ENCODE results near the gene PLEKHA5.
"Not testable (repeated sequence)": the region's sequence is repeated elsewhere in the genome, so short reads cannot be mapped to it uniquely, and the experiment has no call there.

The PLEKHA5 gene

GRCh38 chr12:19129486-19130223, at the start of gene PLEKHA5:
Gene PLEKHA5 (plus strand): TSS chr12:19129733. CDS start chr12:19129800, 67 bp downstream.
- peak within 1 kb of the TSS; percentile 82 for H3K4me3 ChIP-seq (ENCODE audit: low read depth, low read length)
- H3K9ac ChIP-seq (ENCODE audit: low read depth, low read length): peak within 1 kb of the TSS; percentile 72
- peaks cover 34% of the 10 kb centered on the region for H3K4me1 ChIP-seq (ENCODE audit: control insufficient read depth, insufficient read depth, low read length)
- peaks cover 14% of the 10 kb centered on the region for H3K9me3 ChIP-seq (ENCODE audit: control insufficient read depth, insufficient read depth, low read length)
- H3K27me3 ChIP-seq (ENCODE audit: control insufficient read depth, insufficient read depth, low read length): no peaks in the 10 kb centered on the region
- peak within 1 kb of the TSS; percentile 93 for H3K27ac ChIP-seq (ENCODE audit: low read depth, low read length)
- H3K36me3 ChIP-seq (ENCODE audit: control insufficient read depth, insufficient read depth, low read length): peaks cover 26% of the 10 kb centered on the region

GRCh38 chr12:19080918-19081317, 48.6 kb upstream of the PLEKHA5 start:
- no peak overlapping the region for H3K4me3 ChIP-seq (ENCODE audit: low read depth, low read length)
- H3K9me3 ChIP-seq (ENCODE audit: control insufficient read depth, insufficient read depth, low read length): no peaks in the 10 kb centered on the region
- H3K27ac ChIP-seq (ENCODE audit: low read depth, low read length): no peak overlapping the region
- H3K9ac ChIP-seq (ENCODE audit: low read depth, low read length): no peak overlapping the region
- no peaks in the 10 kb centered on the region for H3K36me3 ChIP-seq (ENCODE audit: control insufficient read depth, insufficient read depth, low read length)
- H3K4me1 ChIP-seq (ENCODE audit: control insufficient read depth, insufficient read depth, low read length): no peaks in the 10 kb centered on the region
- H3K27me3 ChIP-seq (ENCODE audit: control insufficient read depth, insufficient read depth, low read length): no peaks in the 10 kb centered on the region

- Histone ChIP-seq H3K9ac (ENCODE audit: low read depth, low read length) (no peak overlapping the region), H3K27ac (ENCODE audit: low read depth, low read length) (no peak overlapping the region), H3K4me3 (ENCODE audit: low read depth, low read length) (no peak overlapping the region)
Measured at GRCh38 chr12:19082365-19082911, 47.1 kb upstream of the PLEKHA5 start.

GRCh38 chr12:19084547-19084946, 45.0 kb upstream of the PLEKHA5 start:
- H3K9me3 ChIP-seq (ENCODE audit: control insufficient read depth, insufficient read depth, low read length): no peaks in the 10 kb centered on the region
- H3K9ac ChIP-seq (ENCODE audit: low read depth, low read length): no peak overlapping the region

More at GRCh38 chr12:19082365-19082911, 47.1 kb upstream of the PLEKHA5 start:
- no peaks in the 10 kb centered on the region for H3K4me1 ChIP-seq (ENCODE audit: control insufficient read depth, insufficient read depth, low read length)
- H3K27me3 ChIP-seq (ENCODE audit: control insufficient read depth, insufficient read depth, low read length): no peaks in the 10 kb centered on the region
- no peaks in the 10 kb centered on the region for H3K9me3 ChIP-seq (ENCODE audit: control insufficient read depth, insufficient read depth, low read length)
- no peaks in the 10 kb centered on the region for H3K36me3 ChIP-seq (ENCODE audit: control insufficient read depth, insufficient read depth, low read length)

GRCh38 chr12:19085090-19085489, 44.4 kb upstream of the PLEKHA5 start:
- no peak overlapping the region for H3K27ac ChIP-seq (ENCODE audit: low read depth, low read length)
- H3K4me1 ChIP-seq (ENCODE audit: control insufficient read depth, insufficient read depth, low read length): no peaks in the 10 kb centered on the region
- no peaks in the 10 kb centered on the region for H3K27me3 ChIP-seq (ENCODE audit: control insufficient read depth, insufficient read depth, low read length)
- H3K36me3 ChIP-seq (ENCODE audit: control insufficient read depth, insufficient read depth, low read length): no peaks in the 10 kb centered on the region
- H3K9me3 ChIP-seq (ENCODE audit: control insufficient read depth, insufficient read depth, low read length): no peaks in the 10 kb centered on the region
- no peak overlapping the region for H3K9ac ChIP-seq (ENCODE audit: low read depth, low read length)
- H3K4me3 ChIP-seq (ENCODE audit: low read depth, low read length): no peak overlapping the region

More at GRCh38 chr12:19084547-19084946, 45.0 kb upstream of the PLEKHA5 start:
- H3K4me3 ChIP-seq (ENCODE audit: low read depth, low read length): no peak overlapping the region
- H3K27me3 ChIP-seq (ENCODE audit: control insufficient read depth, insufficient read depth, low read length): no peaks in the 10 kb centered on the region
- no peak overlapping the region for H3K27ac ChIP-seq (ENCODE audit: low read depth, low read length)
- no peaks in the 10 kb centered on the region for H3K4me1 ChIP-seq (ENCODE audit: control insufficient read depth, insufficient read depth, low read length)
- no peaks in the 10 kb centered on the region for H3K36me3 ChIP-seq (ENCODE audit: control insufficient read depth, insufficient read depth, low read length)

- Histone ChIP-seq H3K27ac (ENCODE audit: low read depth, low read length) (no peak overlapping the region), H3K4me1 (ENCODE audit: control insufficient read depth, insufficient read depth, low read length) (no peaks in the 10 kb centered on the region), H3K27me3 (ENCODE audit: control insufficient read depth, insufficient read depth, low read length) (no peaks in the 10 kb centered on the region), H3K9ac (ENCODE audit: low read depth, low read length) (no peak overlapping the region), H3K36me3 (ENCODE audit: control insufficient read depth, insufficient read depth, low read length) (no peaks in the 10 kb centered on the region), H3K4me3 (ENCODE audit: low read depth, low read length) (no peak overlapping the region), H3K9me3 (ENCODE audit: control insufficient read depth, insufficient read depth, low read length) (no peaks in the 10 kb centered on the region)
Measured at GRCh38 chr12:19088606-19089005, 40.9 kb upstream of the PLEKHA5 start.

- not testable (repeated sequence) for H3K27ac ChIP-seq (ENCODE audit: low read depth, low read length); H3K27me3 ChIP-seq (ENCODE audit: control insufficient read depth, insufficient read depth, low read length); H3K36me3 ChIP-seq (ENCODE audit: control insufficient read depth, insufficient read depth, low read length)
Measured at GRCh38 chr12:19092482-19092881, 37.1 kb upstream of the PLEKHA5 start.

GRCh38 chr12:19093218-19093617, 36.3 kb upstream of the PLEKHA5 start:
- H3K27me3 ChIP-seq (ENCODE audit: control insufficient read depth, insufficient read depth, low read length): no peaks in the 10 kb centered on the region
- H3K9me3 ChIP-seq (ENCODE audit: control insufficient read depth, insufficient read depth, low read length): no peaks in the 10 kb centered on the region
- no peak overlapping the region for H3K4me3 ChIP-seq (ENCODE audit: low read depth, low read length)
- no peak overlapping the region for H3K9ac ChIP-seq (ENCODE audit: low read depth, low read length)
- H3K27ac ChIP-seq (ENCODE audit: low read depth, low read length): no peak overlapping the region
- no peaks in the 10 kb centered on the region for H3K4me1 ChIP-seq (ENCODE audit: control insufficient read depth, insufficient read depth, low read length)
- no peaks in the 10 kb centered on the region for H3K36me3 ChIP-seq (ENCODE audit: control insufficient read depth, insufficient read depth, low read length)

More at GRCh38 chr12:19092482-19092881, 37.1 kb upstream of the PLEKHA5 start:
- not testable (repeated sequence) for H3K4me1 ChIP-seq (ENCODE audit: control insufficient read depth, insufficient read depth, low read length); H3K9me3 ChIP-seq (ENCODE audit: control insufficient read depth, insufficient read depth, low read length); H3K9ac ChIP-seq (ENCODE audit: low read depth, low read length); H3K4me3 ChIP-seq (ENCODE audit: low read depth, low read length)

GRCh38 chr12:19095331-19095730, 34.2 kb upstream of the PLEKHA5 start:
- Histone ChIP-seq H3K4me3 (ENCODE audit: low read depth, low read length) (no peak overlapping the region), H3K36me3 (ENCODE audit: control insufficient read depth, insufficient read depth, low read length) (no peaks in the 10 kb centered on the region), H3K9ac (ENCODE audit: low read depth, low read length) (no peak overlapping the region), H3K27ac (ENCODE audit: low read depth, low read length) (no peak overlapping the region), H3K9me3 (ENCODE audit: control insufficient read depth, insufficient read depth, low read length) (no peaks in the 10 kb centered on the region), H3K27me3 (ENCODE audit: control insufficient read depth, insufficient read depth, low read length) (no peaks in the 10 kb centered on the region), H3K4me1 (ENCODE audit: control insufficient read depth, insufficient read depth, low read length) (no peaks in the 10 kb centered on the region)

GRCh38 chr12:19095756-19096480, 33.6 kb upstream of the PLEKHA5 start:
- H3K9me3 ChIP-seq (ENCODE audit: control insufficient read depth, insufficient read depth, low read length): no peaks in the 10 kb centered on the region
- H3K4me1 ChIP-seq (ENCODE audit: control insufficient read depth, insufficient read depth, low read length): no peaks in the 10 kb centered on the region
- no peak overlapping the region for H3K27ac ChIP-seq (ENCODE audit: low read depth, low read length)
- no peak overlapping the region for H3K9ac ChIP-seq (ENCODE audit: low read depth, low read length)
- H3K4me3 ChIP-seq (ENCODE audit: low read depth, low read length): no peak overlapping the region
- no peaks in the 10 kb centered on the region for H3K36me3 ChIP-seq (ENCODE audit: control insufficient read depth, insufficient read depth, low read length)
- no peaks in the 10 kb centered on the region for H3K27me3 ChIP-seq (ENCODE audit: control insufficient read depth, insufficient read depth, low read length)

GRCh38 chr12:19105463-19105862, 24.1 kb upstream of the PLEKHA5 start:
- Histone ChIP-seq H3K9ac (ENCODE audit: low read depth, low read length) (no peak overlapping the region), H3K4me1 (ENCODE audit: control insufficient read depth, insufficient read depth, low read length) (peaks cover 5% of the 10 kb centered on the region), H3K9me3 (ENCODE audit: control insufficient read depth, insufficient read depth, low read length) (no peaks in the 10 kb centered on the region), H3K27ac (ENCODE audit: low read depth, low read length) (no peak overlapping the region), H3K36me3 (ENCODE audit: control insufficient read depth, insufficient read depth, low read length) (no peaks in the 10 kb centered on the region), H3K27me3 (ENCODE audit: control insufficient read depth, insufficient read depth, low read length) (no peaks in the 10 kb centered on the region), H3K4me3 (ENCODE audit: low read depth, low read length) (no peak overlapping the region)

Measured in HUES48 (cell line).